Esophagus squamous epithelium (tissue), 4 donors: Measurements from ENCODE around the gene HLA-E.

ENCODE experiments used
- POLR2A ChIP-seq, 4 donors: fragments of 450-650 bp; IDR thresholded peaks; one replicate each; pipeline ENCODE4 v1.6.1; 2017; ENCODE audit warnings: antibody characterized with exemption in 4 of 4, mild to moderate bottlenecking in 4 of 4, moderate library complexity in 3 of 4
- TF ChIP-seq, protein P1 (sequence below), 6 experiments: fragments of 450-650 bp in 4 of 6; fragments of 200-600 bp in 2 of 6; sonication (generic) in 2 of 6; IDR thresholded peaks; one replicate each; pipeline ENCODE4 v1.5.1; 2016 to 2019; ENCODE audit warnings: antibody characterized with exemption in 6 of 6, mild to moderate bottlenecking in 4 of 6, moderate library complexity in 4 of 6

GRCh38 chr6:30490026-30490876 is 942 bp downstream of the HLA-E start:
- TF ChIP-seq, protein P1, sequence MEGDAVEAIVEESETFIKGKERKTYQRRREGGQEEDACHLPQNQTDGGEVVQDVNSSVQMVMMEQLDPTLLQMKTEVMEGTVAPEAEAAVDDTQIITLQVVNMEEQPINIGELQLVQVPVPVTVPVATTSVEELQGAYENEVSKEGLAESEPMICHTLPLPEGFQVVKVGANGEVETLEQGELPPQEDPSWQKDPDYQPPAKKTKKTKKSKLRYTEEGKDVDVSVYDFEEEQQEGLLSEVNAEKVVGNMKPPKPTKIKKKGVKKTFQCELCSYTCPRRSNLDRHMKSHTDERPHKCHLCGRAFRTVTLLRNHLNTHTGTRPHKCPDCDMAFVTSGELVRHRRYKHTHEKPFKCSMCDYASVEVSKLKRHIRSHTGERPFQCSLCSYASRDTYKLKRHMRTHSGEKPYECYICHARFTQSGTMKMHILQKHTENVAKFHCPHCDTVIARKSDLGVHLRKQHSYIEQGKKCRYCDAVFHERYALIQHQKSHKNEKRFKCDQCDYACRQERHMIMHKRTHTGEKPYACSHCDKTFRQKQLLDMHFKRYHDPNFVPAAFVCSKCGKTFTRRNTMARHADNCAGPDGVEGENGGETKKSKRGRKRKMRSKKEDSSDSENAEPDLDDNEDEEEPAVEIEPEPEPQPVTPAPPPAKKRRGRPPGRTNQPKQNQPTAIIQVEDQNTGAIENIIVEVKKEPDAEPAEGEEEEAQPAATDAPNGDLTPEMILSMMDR (IDR thresholded peaks at IDR 0.05) = peak in 1 of 6 experiments; percentile 3
- no peak for TF ChIP-seq POLR2A (IDR thresholded peaks at IDR 0.05)
